ES-I3 (cell line): ENCODE data around the gene KCTD19.

Source experiments
- H3K36me3 ChIP-seq: 2 replicates; pipeline ENCODE4 v1.6.1; 2013; ENCODE audit warnings: mild to moderate bottlenecking, low read length, control low read depth, moderate library complexity; ENCODE audit not compliant: insufficient read depth
- H3K4me1 ChIP-seq: 2 replicates; pipeline ENCODE4 v1.6.1; 2013; ENCODE audit warnings: mild to moderate bottlenecking, control low read depth, low read length; ENCODE audit not compliant: insufficient read depth
- H3K9ac ChIP-seq: 2 replicates; pipeline ENCODE4 v1.6.1; 2013; ENCODE audit warnings: low read depth, mild to moderate bottlenecking, low read length, moderate library complexity
- H3K9me3 ChIP-seq: 2 replicates; pipeline ENCODE4 v1.6.1; 2013; ENCODE audit warnings: mild to moderate bottlenecking, low read length, moderate library complexity; ENCODE audit not compliant: control insufficient read depth, insufficient read depth

Gene KCTD19

DNA sequence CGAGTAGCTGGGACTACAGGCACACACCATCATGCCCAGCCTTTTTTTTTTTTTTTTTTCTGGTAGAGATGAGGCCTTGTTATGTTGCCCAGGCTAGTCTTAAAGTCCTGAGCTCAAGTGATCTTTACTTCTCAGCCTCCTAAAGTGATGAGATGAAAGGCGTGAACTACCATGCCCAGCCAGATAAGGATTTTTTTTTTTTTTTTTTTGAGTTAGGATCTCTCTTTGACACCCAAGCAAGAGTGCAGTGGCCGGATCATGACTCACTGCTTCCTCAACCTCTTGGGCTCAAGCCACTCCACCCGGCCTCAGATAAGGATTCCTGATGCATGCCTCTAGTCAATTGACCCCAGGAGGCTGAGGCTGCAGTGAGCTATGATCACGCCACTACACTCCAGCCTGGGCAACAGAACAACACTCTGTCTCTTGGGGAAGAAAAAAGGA, 58.4 kb downstream of the KCTD19 start:
- Histone ChIP-seq H3K9me3 (no peaks in the 10 kb centered on the region), H3K9ac (no peak overlapping the region), H3K36me3 (no peaks in the 10 kb centered on the region), H3K4me1 (peaks cover 5% of the 10 kb centered on the region; the same call in 1 of the 2 replicates)

DNA sequence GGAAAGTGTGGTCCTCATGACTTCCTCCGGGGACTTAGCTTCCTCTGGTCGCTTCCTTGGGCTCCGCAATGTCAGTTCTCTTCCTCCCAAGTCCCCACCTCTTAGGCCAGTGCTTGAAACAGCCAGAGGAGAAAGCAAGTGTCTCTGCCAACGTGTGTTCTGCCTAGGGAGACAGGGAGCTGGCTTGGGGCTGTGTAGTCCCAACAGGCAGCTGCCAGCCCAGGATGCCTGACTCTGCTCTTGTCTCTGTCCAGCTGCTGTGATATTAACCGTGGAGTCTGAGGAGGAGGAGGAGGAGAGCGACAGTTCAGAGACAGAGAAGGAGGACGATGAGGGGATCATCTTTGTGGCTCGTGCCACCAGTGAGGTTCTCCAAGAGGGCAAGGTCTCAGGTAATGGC, 60.7 kb downstream of the KCTD19 start:
- Histone ChIP-seq H3K4me1 (peaks cover 5% of the 10 kb centered on the region; the same call in 1 of the 2 replicates), H3K36me3 (no peaks in the 10 kb centered on the region), H3K9me3 (no peaks in the 10 kb centered on the region), H3K9ac (no peak overlapping the region)

DNA sequence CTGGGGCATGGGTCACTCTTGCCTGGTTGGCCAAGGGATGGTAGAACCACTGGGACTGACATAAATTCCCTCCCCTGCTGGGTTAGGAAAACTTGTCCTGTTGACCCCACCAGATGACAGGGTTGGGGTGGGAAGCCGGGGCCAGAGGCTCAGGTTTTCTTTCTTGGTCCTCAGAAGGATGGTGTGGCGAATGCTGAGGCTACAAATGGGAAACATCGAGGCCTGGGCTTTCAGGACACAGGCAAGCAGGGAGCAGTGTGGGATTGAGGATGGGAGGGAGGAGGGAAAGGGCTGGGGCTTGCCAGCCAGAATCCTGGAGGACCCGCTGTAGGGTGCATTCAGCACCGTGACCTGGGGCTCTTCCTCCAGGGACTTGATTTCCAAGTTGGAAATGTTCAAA, 61.7 kb downstream of the KCTD19 start:
- no peaks in the 10 kb centered on the region for H3K36me3 ChIP-seq
- peaks cover 4% of the 10 kb centered on the region; the same call in 1 of the 2 replicates for H3K4me1 ChIP-seq
- no peaks in the 10 kb centered on the region for H3K9me3 ChIP-seq
- H3K9ac ChIP-seq: no peak overlapping the region

DNA sequence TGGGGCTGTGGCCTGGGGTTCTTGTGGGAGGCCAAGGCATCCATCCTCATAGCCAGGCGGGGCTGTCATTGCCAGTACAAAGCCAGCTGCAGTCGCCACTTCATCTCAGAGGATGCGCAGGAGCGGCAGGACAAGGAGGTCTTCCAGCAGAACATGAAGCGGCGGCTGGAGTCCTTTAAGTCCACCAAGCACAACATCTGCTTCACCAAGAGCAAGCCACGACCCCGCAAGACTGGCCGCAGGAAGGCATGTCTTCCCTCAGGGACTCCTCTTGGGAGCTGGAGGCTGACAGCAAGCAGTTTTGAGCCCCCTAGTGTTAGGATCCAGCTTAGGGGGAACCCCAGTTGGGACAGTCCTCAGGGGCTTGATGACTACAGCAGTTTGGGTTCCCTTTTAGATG, 62.3 kb downstream of the KCTD19 start:
- Histone ChIP-seq H3K9ac (no peak overlapping the region), H3K36me3 (no peaks in the 10 kb centered on the region), H3K9me3 (no peaks in the 10 kb centered on the region), H3K4me1 (no peaks in the 10 kb centered on the region)

DNA sequence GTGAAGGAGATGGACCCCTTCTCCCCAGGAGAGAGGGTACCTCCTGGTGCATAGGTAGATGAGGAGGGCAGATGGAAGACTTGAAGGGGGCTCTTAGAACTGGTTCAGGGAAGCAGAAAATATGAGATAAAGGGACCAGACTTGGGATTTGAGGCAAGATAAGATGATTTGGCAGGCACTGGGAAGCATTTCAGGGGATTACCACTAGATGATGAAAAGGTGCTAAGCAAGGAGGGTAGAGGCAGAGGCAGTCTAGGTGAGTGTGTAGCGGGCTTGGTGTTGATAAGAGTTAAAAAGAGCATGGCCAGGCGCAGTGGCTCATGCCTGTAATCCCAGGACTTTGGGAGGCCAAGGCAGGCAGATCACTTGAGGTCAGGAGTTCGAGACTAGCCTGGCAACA, 63.3 kb downstream of the KCTD19 start:
- H3K36me3 ChIP-seq: no peaks in the 10 kb centered on the region
- no peak overlapping the region for H3K9ac ChIP-seq
- H3K9me3 ChIP-seq: no peaks in the 10 kb centered on the region
- H3K4me1 ChIP-seq: no peaks in the 10 kb centered on the region

DNA sequence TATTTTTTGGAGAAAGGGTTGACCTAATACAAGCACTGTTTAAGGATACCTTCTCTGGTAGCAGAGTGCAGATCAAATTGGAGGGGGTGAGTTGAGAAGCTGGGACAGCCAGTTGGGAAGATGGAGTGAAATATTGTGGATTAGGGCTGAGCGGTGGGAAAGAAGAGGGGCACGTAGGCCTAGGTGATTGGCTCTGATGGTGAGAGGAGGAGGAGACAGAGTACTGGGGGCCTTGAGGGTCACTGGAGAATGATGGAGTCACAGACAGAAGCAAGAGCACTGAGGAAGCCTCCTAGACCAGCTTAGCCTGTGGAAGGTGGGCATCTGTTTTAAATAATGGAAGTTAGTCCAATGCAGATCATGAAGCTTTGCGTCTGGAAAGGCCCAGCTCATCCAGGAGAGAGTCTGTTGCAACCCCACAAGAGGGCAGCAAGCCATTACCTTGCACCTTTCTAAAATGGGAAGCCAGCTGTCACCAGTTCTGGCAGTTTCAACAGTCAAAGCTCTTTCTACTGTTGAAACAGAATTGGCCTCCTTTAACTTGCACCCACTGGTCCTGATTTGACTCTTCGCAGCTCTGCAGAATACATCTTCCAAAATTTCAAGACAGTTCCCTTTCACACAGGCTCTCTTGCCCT, 66.0 kb downstream of the KCTD19 start:
- H3K4me1 ChIP-seq: no peaks in the 10 kb centered on the region
- H3K36me3 ChIP-seq: no peaks in the 10 kb centered on the region
- no peak overlapping the region for H3K9ac ChIP-seq
- no peaks in the 10 kb centered on the region for H3K9me3 ChIP-seq

DNA sequence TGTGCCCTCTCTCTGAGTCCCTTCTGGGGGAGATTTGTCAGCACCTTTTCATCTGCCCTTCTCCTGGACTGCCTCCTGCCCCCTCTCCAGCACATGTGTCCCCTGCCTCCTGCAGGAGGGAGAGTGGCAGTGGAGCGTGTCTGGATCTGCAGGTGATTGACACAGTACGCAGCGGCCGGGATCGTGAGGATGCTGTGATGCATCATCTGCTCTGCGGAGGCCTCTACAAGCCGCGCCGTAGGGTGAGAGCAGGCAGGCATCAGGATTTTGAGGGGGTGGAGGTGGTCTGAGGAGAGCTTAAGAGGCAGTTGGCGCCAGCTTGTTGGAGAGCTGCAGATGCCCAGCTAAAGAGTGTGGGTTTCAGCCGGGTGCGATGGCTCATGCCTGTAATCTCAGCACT, 66.8 kb downstream of the KCTD19 start:
- H3K9ac ChIP-seq: no peak overlapping the region
- H3K9me3 ChIP-seq: no peaks in the 10 kb centered on the region
- H3K4me1 ChIP-seq: no peaks in the 10 kb centered on the region

DNA sequence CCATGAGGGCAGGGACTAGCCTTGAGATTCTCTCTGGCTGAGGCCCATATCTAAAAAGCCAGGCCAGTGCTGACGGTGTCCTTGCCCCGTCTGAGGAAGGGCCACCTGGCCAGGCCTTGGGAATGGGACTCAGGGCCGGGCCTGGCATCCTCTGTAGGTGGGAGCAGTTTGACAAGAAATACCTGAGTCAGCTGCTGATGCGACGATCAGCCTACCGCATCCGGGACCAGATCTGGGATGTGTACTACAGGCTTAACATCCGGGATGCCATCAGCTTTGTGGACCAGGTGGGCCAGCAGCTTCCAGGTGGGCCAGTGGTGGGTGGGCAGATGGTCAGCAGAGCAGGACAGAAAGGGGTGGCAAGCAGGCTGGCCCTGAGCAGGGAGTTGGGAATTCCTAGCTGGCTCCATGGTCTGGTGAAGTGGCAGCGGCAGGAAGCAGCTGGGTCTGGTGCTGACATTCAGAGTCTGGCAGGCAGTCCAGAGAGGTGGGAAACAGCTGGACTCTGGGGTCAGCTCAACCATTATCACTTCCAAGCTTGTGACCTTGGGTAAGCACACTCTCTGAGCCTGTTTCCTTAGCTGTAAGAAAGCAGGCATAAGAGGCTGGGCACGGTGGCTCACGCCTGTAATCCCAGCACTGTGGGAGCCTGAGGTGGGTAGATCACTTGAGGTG, 68.2 kb downstream of the KCTD19 start:
- H3K36me3 ChIP-seq: no peaks in the 10 kb centered on the region
- H3K9me3 ChIP-seq: no peaks in the 10 kb centered on the region
- H3K9ac ChIP-seq: no peak overlapping the region
- H3K4me1 ChIP-seq: no peaks in the 10 kb centered on the region

More for the DNA sequence above, 66.8 kb downstream of the KCTD19 start:
- no peaks in the 10 kb centered on the region for H3K36me3 ChIP-seq

DNA sequence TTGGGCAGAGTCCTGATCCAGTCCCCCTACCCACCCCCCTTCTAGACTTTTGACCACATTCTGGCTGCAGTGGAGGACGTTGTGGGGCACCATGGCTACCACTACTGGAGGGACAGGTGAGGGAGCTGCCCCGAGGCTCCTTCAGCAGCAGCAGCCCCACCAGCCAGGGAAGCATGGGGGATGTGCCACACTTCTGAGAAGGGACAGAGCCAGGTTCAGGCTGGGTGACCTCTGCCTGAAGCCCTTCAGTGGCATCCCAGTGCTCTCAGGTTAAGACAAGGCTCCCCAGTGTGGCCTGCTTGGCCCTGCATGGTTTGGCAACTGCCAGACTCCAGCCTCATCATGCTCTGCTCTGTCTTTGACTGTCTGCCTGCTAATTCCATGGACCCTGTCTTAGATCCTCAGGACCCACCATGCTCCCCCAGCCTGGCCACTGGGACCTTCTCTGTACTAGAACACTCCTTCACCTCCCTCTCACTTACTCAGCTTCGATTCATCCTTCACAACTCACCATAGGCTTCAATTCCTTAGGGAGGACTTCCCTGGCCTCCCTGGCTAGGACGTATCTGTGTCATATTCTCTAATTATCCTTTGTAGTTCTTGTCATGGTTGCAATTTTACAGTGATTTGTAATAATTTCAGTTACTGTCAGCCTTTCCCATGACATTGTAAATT, 68.9 kb downstream of the KCTD19 start:
- no peak overlapping the region for H3K9ac ChIP-seq
- no peaks in the 10 kb centered on the region for H3K9me3 ChIP-seq
- H3K4me1 ChIP-seq: no peaks in the 10 kb centered on the region
- H3K36me3 ChIP-seq: no peaks in the 10 kb centered on the region

DNA sequence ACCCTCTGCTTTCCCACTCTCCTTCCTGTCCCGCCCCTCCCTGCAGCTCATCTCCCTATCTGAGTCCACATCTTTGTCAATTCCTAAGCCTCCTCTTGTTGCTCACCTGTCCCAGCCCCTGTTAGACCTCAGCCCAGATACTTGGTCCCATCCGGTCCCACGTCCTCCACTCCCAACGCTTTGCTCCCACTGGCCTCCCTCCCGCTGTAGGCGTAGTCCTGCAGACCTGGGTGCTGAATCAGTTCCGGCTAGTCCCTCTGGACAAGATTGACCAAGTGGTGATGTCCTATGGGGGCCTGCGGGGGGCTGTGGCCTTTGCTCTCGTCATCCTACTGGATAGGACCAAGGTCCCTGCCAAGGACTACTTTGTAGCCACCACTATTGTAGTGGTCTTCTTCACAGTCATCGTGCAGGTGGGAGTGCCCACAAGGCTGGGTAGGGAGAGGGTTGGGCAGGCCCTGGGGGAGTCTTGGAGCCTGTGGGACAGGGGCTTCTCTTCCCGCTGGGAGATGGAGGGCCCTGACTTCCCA, 69.8 kb downstream of the KCTD19 start:
- H3K4me1 ChIP-seq: no peaks in the 10 kb centered on the region

DNA sequence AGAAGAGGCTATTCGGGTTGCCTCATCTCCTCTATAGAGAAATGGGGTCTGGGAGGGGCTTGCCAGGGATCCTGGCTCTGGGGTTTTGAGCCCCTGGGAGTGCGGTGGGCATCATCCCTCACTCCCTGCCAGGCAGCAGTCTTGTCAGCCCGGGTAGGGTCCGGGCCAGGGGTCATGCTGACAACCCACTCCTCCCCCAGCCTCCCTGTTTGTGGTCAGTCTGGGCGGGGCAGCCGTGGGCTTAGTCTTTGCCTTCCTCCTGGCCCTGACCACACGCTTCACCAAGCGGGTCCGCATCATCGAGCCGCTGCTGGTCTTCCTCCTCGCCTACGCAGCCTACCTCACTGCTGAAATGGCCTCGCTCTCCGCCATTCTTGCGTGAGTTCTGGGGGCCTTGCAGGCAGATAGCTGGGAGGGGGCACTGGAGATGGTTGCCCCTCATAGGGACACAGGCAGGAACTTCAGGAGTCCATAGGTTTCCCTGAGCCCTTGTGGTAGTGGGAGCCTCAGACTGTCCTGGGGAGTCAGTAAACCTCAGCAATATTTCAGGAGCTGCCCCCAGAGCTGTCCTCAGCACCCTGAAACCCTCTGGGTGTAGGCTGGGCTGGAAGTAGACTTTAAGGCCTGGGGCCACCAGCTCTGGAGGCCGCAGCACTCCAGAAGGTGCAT, 70.9 kb downstream of the KCTD19 start:
- no peak overlapping the region for H3K9ac ChIP-seq

More for the DNA sequence above, 69.8 kb downstream of the KCTD19 start:
- Histone ChIP-seq H3K9me3 (no peaks in the 10 kb centered on the region), H3K9ac (no peak overlapping the region), H3K36me3 (no peaks in the 10 kb centered on the region)

DNA sequence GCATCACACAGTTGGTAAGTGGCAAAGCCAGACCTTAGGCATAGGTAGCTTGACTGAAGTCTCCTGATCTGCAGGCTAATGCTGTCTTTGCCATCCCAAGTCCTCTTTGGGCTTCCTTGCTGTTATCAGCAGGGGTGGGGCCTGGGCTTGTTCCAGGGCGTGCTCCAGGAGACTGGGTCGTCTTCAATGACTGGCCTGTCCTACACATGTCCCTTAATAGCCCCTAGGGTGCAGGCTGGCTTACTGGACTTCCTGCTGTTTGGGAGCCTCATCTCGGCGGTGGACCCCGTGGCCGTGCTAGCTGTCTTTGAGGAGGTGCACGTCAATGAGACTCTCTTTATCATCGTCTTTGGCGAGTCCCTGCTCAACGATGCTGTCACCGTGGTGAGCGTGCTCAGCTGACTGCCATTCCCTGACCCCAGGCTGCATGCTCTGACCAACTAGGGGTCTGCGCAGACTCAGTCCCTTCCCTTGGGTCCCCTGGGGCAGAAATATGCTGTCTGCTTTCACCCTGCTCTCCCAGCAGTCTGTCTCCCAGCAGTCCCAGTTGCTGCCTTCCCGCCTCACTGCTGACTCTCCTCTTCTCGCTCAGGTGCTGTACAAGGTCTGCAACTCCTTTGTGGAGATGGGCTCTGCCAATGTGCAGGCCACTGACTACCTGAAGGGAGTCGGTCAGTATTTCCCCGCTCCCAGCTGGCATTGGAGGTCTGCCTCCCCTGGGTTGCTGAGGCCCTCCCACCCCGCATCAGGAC, 71.6 kb downstream of the KCTD19 start:
- no peak overlapping the region for H3K9ac ChIP-seq
- H3K36me3 ChIP-seq: no peaks in the 10 kb centered on the region
- H3K9me3 ChIP-seq: no peaks in the 10 kb centered on the region
- no peaks in the 10 kb centered on the region for H3K4me1 ChIP-seq

More for the DNA sequence above, 70.9 kb downstream of the KCTD19 start:
- Histone ChIP-seq H3K36me3 (no peaks in the 10 kb centered on the region), H3K4me1 (no peaks in the 10 kb centered on the region), H3K9me3 (no peaks in the 10 kb centered on the region)

DNA sequence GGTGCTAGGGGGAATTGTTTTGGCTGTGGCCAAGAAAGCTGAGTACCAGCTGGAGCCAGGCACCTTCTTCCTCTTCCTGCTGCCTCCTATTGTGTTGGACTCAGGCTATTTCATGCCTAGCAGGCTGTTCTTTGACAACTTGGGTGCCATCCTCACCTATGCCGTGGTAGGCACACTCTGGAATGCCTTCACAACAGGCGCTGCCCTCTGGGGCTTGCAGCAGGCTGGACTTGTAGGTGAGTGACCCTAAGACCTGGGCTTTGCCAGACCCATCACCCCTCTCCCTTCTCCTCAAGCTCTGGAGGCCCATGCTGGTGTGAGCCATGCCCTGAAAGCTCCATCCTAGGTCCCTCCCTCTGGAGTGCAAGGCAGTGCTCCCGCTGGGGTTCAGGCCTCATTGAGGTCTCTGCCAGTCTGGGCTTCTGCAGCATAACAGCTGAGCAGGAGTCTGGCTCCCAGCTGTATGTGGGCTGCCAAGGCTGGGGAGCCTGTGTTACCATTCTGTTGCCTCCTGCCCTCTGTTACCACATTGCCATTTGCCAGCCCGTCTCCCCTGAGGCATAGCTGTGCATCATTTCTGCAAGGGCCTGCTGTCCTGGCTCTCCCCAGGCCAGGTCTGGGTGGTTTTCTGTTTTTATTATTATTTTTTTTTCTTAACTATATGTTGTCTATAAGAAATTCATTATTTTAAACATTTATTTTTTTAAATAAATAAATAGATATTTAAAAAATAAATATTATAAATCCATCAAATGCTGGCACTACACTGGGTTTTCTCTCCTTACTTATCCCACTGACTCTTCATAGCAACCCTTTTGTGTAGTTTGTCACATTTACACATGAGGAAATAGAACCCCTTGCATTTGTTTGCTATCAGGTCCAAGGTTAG, 73.7 kb downstream of the KCTD19 start:
- no peaks in the 10 kb centered on the region for H3K9me3 ChIP-seq
- no peak overlapping the region for H3K9ac ChIP-seq
- H3K4me1 ChIP-seq: peaks cover 7% of the 10 kb centered on the region; the same call in 1 of the 2 replicates
- no peaks in the 10 kb centered on the region for H3K36me3 ChIP-seq
